HG02610 (cell line): ENCODE data around the gene KCNH3.
"Not testable (repeated sequence)": the region's sequence is repeated elsewhere in the genome, so short reads cannot be mapped to it uniquely, and the experiment has no call there.

ENCODE experiments used
- ATAC-seq: cut with Tn5 transposase; IDR thresholded peaks from one replicate; pipeline ENCODE4 v1.9.1; 2021; ENCODE audit warnings: mild to moderate bottlenecking, moderate library complexity; ENCODE audit not compliant: unreplicated experiment

Gene KCNH3

DNA sequence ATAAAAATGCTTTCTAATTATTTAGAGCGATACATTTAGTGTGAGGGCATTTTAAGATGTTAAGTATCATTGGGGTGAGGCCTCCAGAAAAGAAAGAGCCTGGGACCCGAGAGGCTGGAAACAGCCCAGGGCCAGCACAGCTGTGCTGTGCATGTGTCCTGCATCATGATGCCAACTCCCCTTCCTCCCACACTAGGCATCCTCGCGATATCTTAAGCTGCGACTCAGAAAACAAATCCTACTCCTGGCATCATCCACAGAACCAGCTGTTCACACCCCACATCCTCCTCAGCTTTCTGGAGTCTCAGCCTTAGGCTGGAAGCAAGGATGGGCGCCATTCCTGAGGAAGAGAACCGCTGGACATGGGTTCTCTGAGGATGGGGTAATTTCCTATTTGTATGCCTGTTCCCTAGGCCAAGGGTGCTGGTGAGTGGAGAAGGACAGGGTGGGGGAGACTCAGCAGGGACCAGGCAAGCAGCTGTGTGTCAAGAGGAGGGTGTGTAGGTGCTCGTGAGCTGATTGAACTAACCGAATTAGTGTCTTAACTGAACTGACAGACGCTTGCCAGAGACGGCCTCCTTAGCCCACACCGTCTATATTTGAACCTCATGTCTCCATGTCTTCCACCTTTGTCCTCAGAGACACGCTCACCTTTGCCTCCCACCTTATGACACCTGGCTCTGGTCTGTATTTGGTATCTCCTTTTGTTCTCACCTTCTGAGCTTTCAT is 44.7 kb downstream of the KCNH3 start:
- no peak for ATAC-seq

DNA sequence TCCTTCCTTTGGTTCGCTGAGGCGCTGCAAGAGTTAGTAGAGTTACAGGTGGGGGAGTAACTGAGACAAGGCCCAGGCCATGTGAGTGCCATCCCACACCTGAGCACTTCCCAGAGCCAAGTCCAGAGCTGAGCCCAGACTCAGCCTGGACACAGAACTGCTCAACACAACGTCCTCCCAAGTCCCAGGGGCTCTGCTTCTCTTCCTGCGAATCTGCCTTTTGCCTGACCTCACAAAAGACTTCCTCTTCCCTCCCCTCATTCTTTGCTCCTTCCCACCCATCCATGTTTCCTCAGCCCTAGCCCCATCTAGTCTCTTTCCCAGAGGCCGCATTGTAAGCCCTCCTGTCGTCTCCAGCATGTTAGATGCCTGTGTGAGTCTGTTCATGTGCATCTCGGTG is 45.8 kb downstream of the KCNH3 start:
- ATAC-seq, result no peak

DNA sequence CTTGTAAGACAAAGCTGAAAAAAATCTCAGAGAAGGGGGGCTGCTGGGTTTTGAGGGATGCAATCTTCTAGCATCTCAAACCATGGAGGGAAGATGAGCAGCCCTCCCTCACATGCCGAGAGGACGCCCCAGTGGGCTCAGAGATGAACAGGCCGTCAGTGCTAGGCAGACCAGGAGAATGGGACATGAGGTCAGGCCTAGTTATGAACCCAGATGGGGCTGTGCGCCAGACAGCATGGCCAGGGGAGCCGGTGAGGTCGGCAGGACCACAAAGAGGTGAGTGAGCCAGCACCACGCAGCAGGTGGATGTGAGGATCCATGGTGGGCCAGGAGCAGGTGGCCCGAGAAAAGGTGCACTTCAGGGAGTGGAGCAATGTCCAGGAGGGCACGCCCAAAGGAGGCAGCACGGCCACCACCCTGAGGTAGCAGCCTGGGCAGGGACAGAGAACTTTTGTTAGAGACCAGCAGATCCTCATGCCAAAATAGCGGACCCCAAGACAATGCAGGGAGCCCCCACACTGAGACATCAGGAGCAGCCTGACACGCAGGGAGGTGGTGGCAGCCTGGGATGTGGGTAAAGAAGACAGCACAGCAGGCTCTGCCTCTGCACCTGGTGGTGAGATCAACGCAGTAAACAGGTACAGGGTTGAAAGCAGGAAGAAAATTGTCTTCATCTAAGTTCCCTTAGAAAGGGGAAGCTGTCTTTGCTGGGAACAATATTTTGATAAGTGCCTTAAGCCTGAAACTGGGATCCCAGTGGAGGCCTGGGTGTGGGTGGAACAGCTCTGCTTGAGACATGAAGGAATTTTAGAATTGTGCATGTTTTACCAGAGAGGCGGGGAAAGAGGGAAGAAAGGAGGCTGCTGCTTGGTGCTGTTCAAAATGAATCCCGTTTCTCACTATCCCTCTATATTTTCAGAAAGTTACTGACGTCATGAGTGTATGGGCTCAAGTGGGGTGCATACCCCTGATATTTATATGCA is 46.9 kb downstream of the KCNH3 start:
- ATAC-seq, result no peak

DNA sequence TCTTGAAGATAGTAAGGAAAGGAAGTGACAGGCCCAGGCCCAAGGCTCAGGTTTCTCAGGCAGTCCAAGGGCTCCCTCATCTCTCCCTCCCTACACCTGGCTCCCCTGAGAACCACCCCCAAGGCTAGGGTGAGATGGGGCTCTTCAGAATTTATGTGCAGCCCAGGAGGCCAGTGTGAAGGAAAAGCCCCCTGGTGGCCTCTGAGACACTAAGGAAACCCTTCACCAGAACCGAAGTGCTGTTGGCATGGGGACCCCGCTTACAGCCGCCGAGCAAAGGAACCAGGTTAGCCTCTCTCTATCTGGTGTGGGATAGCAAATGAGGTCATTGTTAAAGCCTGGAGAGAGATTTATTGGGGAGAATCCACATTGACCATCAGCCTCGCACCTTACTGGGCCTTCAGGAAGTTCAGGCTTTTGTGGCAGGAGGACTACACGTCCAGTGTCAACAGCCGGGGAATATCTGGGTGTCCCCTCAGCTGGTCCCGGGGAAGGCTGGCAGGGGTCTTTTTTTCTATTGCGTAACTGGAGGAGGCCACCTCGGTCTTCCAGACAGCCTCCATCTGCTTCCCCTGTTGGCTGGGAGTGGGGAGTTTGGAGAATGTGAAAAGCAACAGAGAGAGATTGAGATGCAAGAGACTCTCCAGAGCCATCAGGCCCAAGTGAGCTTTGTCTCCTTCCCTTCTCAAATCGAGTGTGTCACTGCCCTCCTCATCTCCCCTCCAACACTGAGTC is 48.5 kb downstream of the KCNH3 start:
- ATAC-seq, result no peak

DNA sequence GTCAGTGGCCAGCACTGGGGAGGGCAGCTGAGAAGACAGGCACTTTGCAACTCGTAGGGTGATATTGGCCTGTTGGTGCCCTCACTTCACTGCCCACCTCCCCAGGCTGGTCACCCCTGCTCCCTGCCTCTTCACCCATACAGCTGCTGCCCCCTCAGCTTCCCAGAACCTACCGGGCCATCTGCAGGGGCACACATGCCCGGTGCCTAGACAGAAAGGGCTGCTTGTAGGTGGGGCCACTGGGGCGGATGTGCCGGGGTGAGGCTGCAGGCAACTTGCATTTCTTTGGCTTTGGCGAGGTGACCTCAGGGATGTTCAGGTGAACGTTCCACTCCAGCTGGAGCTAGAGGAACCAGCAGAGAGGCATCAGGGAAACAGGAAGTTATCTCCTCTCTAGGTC is 49.5 kb downstream of the KCNH3 start:
- no peak for ATAC-seq

DNA sequence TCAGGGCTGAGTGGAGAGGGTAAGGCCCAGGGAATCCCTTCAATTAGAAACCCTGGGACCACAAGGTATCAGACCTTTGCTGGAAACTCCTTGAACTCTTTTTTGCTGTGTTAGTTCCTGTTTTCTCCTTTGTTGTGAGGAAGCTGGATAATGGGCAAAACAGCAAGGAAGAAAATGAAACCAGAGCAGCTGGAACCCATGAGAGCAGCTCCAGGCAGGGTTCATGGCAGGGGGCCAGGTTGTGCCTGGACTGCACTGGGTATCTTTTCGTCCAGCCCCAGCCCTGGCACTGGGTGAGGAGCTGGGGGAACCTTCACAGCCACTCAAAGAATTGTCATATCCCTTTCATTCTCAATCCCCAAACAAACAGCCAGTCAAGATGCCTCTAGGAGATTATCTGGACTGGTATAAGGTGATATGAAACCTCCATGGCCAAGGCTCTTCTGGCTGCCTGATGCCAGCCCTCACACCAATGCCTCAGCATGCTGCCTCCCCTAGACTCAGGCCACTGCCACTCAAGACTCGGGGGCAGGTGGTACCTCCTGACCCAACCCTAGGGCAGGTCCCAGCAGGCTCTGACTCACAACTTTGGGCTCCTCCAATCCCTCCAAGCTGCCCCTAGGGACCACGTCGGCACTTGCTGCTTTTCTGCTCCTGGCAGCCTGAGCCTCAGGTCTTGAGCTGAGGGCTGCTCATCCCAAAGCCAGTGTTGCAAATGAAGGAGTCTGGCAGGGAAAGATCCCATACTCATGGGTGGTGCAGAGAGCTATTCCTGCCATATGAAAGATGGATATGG is 50.1 kb downstream of the KCNH3 start:
- no peak for ATAC-seq

DNA sequence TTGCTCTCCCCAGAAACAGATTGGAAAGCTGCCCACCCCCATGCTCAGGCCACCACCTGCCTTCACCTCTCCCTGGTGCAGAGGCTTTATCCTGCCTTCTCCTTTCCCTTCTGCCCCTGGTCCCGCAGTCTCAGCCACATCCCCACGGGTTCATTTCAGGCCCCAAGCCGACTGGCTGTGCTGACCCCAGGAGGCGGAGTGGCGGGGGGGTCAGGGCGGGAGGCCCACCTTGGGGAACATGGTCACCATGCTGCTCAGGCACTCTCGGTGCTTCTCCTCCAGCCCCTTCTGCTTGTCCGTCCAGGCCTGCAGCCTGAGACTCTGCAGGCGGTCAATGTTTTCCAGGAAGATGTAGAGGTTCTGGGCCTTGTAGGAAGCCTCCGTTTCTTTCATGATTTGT is 59.7 kb downstream of the KCNH3 start:
- ATAC-seq, result no peak

DNA sequence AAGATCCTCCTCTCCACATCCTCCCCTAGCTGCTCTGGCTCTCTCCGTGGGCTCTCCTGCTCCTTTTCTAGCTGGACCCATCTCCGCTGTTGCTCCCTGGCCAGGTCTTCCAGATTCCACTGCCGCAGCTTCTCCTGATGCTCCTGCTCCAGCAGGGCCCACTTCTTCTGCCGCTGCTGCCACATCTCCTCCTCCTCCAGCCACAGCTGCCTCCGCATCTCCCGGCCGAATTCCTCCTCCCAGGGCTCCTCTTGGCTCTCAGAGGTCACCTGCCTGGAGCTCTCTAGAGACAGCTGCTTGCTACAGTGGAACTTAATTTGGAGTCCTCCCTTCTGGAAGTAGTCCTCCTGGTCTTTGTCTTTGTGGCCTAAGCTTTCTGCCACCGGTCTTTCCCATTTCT is 61.1 kb downstream of the KCNH3 start:
- no peak for ATAC-seq

DNA sequence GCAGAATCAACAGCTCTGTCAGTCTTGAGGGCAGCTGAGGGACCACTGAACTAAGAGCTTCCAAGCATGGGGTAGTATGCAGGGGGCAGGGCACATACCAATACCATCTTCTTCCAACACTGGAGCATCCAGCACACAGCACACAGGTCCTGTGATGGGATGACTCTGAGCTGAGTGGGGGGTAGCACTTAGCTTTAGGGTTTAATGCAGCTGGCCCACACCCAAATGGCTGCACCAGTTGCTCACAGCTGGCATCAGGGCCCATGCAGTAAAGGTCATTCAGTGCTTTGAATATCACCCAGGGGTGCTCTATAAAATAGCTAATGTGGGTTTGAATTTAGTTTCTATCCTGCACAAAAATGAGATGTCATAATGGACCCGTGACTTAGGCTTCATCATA is 64.9 kb downstream of the KCNH3 start:
- ATAC-seq, result no peak

DNA sequence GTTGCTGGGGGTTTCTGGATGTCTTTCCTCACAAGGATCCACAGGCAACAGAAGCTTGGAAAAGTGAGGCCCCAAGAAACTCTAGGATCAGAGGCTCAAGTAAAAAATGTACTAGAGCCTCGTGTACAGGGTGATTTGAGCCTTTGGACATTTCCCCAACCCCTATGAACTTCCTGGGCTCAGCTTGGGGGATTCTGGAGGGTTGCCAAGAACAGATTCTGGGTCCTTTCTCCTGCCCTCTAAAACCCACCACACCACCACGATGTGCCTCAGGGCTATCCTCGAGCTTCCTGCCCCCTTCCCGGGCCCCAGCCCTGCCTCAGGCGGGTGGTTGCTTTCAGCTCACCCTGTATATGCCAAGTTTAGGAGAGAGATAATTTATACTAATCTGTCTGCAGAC is 66.0 kb downstream of the KCNH3 start:
- ATAC-seq, result no peak

DNA sequence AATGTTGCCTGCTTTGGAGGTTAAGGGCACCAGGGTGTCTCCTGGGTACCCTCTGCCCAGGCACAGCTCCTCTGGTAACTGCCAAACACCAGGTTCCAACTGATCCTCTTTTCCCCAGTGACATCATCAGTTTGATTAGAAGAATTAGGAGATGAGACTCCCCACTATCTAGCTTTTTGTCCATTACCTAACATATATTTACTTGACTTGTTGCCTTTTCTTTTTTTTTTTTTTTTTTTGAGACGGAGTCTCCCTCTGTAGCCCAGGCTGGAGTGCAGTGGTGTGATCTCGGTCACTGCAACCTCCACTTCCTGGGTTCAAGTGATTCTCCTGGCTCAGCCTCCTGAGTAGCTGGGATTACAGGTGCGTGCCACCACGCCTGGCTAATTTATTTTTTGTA is 66.7 kb downstream of the KCNH3 start, which contains the start of gene FAM186B:
TSS of gene FAM186B (minus strand) at position 101 of the 400 bp plus-strand sequence. CDS start 162 bp downstream, outside the sequence.
- ATAC-seq, result not testable (repeated sequence)
